ENCODE data around the gene DHX29.
"Not testable (repeated sequence)": the region's sequence is repeated elsewhere in the genome, so short reads cannot be mapped to it uniquely, and the experiment has no call there.

DHX29 gene

DNA sequence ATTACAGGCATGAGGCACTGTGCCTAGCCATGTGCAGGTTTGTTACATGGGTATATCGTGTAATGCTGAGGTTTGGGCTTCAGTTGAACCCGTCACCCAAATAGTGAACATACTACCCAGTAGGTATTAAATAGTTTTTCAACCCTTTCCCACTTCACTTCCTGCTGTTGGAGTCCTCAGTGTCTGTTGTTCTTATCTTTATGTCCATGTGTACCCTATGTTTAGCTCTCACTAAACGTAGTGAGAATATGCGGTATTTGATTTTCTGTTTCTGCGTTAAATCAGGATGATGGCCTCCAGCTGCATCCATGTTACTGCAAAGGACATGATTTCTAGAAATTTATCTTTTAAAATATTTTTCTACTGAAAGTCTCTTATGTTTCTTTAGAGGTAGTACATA lies 18.1 kb upstream of the DHX29 start:
- DNase-seq (ENCODE audit: insufficient read length, low spot score) (no peak), FAIRE-seq (no peak)
- no peak for TF ChIP-seq CTCF (IDR thresholded peaks at IDR 0.05; ENCODE audit: insufficient read depth, missing control alignments)

DNA sequence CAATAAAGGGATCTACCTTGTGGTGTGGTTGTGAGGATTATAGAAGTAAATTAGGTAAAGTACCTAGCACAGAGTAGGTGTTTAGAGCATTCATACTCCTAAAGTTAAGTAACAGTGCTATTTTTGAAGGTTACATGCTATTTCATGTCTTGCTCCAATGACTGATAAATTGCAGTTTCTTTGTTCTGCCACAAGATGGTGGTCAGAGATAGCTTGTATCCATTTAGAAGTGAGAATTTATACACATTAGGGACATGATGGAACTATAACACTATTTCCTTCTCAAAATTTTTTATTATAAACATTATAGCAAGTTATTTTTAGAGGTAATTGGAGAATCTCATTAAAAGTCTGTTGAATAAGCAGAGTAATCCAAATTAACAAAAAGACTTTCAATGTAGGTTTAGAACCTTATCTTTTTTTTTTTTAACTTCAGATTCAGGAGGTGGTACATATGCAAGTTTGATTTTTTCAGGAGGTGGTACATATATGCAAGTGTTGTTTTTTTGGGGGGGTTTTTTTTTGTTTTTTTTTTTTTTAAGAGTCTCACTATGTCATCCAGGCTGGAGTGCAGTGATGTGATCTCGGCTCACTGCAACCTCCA lies 17.4 kb upstream of the DHX29 start:
- DNase-seq (ENCODE audit: insufficient read length, low spot score) (no peak), FAIRE-seq (peak; percentile 80)
- TF ChIP-seq CTCF (IDR thresholded peaks at IDR 0.05; ENCODE audit: insufficient read depth, missing control alignments): peak; percentile 70

GRCh38 chr5:55324006-55324405 lies 16.5 kb upstream of the DHX29 start:
- TF ChIP-seq CTCF (IDR thresholded peaks at IDR 0.05; ENCODE audit: insufficient read depth, missing control alignments): no peak
- no peak for FAIRE-seq
- DNase-seq (ENCODE audit: insufficient read length, low spot score): no peak

GRCh38 chr5:55320571-55320970 lies 13.1 kb upstream of the DHX29 start:
- DNase-seq (ENCODE audit: insufficient read length, low spot score) (no peak), FAIRE-seq (no peak)
- TF ChIP-seq CTCF (IDR thresholded peaks at IDR 0.05; ENCODE audit: insufficient read depth, missing control alignments): no peak

DNA sequence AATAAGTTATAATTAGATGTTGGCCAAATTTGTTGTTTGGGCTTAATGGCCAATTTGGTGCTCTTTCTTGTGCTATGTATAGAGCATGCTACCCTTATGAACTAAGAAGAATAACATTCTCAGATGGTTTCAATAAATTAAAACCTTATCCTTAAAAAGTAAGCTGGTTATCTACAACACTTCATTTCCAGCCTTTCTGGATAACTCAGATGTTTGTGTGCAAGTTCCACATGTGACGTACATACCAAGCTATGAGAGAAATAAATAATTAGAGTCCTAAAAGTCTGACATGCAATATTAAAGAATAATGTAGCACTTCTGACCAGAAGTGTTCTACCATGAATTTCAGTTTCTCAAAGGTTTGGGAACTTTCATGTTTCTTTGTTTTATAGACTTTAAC lies 12.0 kb upstream of the DHX29 start:
- TF ChIP-seq CTCF (IDR thresholded peaks at IDR 0.05; ENCODE audit: insufficient read depth, missing control alignments): no peak
- DNase-seq (ENCODE audit: insufficient read length, low spot score): no peak
- no peak for FAIRE-seq

GRCh38 chr5:55318237-55318636 lies 10.7 kb upstream of the DHX29 start:
- not testable (repeated sequence) for FAIRE-seq; DNase-seq (ENCODE audit: insufficient read length, low spot score)

DNA sequence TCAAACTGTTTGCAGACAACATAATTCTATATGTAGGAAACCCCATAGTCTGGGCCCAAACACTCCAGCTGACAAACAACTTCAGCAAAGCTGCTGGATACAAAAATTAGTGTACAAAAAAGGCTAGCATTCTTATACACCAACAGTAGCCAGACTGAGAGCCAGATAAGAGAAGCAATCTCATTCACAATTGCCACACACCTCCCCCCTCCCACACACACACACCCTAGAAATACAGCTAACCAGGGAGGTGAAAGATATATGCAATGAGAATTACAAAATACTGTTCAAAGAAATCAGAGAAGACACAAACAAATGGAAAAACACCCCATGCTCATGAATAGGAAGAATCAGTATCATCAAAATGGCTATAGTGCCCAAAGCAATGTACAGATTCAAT lies 9.3 kb upstream of the DHX29 start:
- no peak for TF ChIP-seq CTCF (IDR thresholded peaks at IDR 0.05; ENCODE audit: insufficient read depth, missing control alignments)

DNA sequence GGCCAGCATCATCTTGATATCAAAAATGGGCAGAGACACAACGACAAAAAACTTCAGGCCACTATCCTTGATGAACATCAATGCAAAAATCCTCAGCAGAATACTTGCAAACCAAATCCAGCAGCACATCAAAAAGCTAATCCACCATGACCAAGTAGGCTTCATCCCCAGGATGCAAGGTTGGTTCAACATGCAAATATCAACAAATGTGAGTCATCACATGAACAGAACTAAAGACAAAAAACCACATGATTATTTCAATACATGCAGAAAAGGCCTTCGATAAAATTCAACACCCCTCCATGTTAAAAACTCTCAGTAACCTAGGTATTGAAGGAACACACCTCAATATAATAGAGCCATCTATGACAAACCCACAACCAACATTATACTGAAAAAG lies 8.8 kb upstream of the DHX29 start:
- TF ChIP-seq CTCF (IDR thresholded peaks at IDR 0.05; ENCODE audit: insufficient read depth, missing control alignments): no peak
- peak; percentile 11 for FAIRE-seq
- DNase-seq (ENCODE audit: insufficient read length, low spot score): no peak

More for the DNA sequence above, 9.3 kb upstream of the DHX29 start:
- FAIRE-seq (no peak), DNase-seq (ENCODE audit: insufficient read length, low spot score) (no peak)
